HG02610 (cell line): ENCODE results near the gene CNNM3.
A peak's percentile ranks its signal among the peaks of the same experiment; 100 is the strongest.
"Not testable (repeated sequence)": the region's sequence is repeated elsewhere in the genome, so short reads cannot be mapped to it uniquely, and the experiment has no call there.

ENCODE experiments used
- ATAC-seq: cut with Tn5 transposase; IDR thresholded peaks from one replicate; pipeline ENCODE4 v1.9.1; 2021; ENCODE audit warnings: mild to moderate bottlenecking, moderate library complexity; ENCODE audit not compliant: unreplicated experiment

The CNNM3 gene

DNA sequence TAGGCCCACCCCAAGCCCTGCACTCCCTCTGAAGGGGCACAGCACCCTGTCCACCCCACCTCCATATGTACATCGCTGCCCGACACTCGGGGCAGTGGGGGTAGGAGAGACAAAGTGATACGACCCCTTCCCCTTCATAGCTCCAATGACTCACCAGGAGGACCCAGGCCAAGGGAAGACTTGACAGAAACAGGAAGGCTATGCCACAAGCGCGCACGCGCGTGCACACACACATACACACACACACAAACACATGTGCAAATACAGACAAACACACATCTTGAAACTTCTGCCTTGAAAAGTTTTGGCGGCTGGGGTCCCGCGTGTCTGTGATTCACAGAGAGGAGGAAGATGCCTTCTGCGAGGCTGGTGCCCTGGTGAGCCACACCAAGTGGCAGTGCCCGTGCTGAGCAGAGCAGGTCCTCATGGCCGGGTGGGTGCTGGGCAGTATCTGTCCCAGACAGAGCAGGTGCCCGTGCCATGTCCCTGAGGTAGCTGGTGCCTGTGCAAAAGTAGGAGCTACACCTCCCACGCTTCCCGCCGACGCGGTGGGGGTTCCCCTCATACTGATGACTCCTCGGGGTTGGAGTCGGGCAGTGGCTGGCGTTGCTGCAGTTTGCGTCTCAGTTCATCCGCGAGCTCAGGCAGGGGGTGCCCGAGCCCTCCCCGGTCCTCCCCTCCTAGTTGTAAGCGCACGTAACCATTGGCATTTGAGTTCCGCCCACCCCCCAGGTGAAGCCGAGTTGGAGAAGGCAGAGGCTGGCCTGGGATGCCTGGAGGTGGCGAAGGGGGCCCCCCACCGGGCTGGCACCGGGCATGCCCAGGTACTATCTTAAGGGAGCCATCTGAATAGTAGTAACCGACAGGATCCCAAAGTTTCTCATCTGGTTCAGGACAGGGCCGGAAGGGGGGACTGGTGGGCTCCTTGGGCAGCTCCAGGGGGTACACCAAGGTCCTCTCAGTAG, 44.3 kb downstream of the CNNM3 start:
- no peak for ATAC-seq

DNA sequence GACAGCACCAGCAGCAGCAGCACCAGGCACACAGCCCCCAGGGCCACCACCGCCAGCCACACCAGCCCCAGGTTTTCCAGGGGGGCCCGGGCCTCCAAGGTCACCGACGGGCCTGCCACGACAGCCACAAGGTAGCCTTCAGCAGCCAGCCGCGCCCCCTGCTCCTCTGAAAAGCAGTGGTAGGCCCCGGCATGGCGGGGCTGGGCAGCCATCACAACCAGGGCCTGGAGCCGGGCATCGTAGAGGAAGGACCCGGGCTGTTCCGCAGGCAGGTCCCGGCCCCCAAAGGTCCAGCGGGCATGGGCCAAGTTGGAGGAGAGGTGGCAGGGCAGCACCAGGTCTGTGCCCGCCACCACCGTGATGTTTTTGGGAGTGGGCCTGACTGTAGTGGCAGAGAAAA, 45.0 kb downstream of the CNNM3 start:
- no peak for ATAC-seq

DNA sequence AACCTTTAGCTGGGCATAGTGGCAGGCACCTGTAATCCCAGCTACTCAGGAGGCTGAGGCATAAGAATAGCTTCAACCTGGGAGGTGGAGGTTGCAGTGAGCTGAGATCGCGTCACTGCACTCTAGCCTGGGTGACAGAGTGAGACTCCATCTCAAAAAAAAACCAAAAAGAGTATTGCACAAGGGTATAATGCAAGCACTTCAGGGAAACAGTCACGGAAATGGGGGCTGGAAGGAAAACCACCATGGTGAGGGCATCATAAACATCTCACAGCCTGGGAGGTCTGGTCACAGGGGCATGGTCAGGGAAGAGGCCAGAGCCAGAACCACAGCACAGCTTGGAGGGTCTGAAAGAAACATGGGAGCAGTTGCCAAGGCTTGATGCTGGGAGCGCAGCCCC, 47.0 kb downstream of the CNNM3 start:
- ATAC-seq = not testable (repeated sequence)

DNA sequence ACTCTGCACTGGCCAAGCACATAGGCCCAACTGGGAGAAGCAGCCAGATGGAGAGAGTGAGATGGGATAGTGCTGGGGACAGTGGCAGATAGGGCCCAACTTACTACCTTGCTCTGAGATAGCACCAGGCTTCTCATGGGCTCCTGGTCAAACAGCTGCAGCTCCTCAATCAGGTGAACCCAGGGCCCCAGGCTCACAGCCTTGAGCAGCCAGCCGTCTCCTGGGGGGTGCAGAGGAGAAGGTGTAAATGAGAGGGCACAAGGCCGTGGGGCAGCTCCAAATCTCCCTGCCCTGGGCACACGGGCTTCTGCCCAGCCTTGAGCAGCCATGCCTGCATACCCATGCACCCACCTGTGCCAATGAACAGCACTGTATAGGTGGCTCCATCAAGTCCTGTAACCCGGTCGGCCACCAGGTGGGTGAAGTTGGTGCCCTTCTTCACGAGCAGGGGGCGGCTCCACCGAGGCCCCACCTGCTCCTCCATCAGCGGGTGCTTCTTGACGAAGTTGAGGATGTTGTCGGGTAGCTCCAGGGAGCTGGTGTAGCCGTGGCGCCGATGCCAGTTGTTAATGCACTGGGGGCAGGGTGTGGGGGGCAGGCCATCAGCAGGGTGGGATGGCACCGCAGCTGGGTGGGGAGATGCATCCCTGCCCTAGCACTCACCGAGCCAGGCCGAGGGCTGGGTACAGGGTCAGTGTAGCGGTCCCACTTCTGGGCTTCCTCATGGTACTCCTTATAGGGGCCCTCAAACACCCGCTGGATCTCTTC, 47.7 kb downstream of the CNNM3 start:
- ATAC-seq = no peak

DNA sequence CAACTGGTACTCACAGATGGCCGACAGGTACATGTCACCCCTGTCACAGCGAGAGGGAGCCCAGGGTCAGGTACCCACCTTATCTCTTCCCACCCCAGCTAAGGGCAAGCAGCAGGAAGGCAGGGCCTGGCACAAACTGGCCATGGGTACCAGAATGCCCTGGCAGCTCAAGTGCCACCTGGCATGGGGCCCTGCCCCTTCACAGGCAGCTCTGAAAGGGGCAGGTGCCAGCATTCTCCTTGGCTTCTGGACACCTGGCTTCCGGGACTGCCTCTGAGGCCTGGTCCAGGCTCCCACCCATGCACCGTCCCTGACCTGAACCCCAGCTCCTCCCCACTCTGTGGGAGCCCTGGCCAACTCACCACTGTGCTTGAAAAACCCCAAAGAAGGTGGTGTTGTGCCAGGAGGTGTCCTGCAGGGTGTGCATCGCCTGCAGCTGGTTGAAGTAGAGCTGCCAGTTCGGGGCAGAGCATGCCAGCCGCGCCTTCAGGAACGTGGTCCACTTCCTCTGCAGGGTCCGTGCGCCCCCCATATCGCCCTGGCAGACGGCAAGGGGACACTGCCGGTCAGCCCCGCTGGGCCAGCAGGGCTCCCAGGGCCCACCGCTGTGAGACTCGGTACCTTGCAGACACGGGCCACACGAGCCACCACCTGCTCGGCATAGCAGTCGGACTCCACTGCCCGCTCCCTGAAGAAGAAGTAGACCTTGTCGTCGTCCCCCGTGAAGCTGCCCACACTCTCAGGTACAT, 48.4 kb downstream of the CNNM3 start:
- ATAC-seq = no peak

DNA sequence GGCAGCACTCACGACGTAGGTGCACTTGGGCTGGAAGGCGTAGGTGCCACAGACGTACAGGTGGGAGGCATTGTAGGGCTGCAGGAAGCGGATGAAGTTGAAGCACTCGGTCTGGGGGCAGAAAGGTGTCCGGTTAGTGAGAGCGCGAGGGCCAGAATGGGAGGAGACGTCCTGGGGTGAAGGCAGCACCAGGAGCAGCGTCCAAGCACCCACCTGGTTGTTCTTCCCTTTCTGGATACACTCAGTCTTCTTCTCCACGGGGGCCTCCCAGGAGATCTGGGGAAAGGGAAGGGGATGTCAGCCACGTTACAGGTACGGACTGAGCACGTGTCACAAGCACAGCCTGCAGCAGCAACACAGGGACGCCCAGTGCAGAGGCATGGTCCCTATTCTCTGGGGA, 49.6 kb downstream of the CNNM3 start:
- no peak for ATAC-seq

DNA sequence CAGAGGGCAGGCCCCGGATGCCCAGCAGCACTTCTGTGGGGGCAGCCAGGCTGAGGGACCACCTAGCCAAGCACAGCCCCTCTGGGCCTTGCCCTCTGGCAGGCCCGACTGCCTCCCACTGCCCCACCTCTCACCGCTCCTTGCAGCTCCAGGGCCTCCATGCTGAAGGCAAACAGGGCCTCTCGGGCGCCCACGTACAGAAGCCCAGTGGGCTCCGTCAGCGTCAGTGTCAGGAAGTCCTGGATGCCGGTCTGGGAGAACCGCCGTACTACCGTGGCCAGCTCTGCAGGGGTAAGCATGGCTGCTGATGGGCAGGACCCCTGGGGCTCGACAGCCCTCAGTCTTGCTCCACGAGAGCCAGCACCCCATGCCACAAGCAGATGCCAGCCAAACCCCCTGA, 50.1 kb downstream of the CNNM3 start:
- no peak for ATAC-seq

DNA sequence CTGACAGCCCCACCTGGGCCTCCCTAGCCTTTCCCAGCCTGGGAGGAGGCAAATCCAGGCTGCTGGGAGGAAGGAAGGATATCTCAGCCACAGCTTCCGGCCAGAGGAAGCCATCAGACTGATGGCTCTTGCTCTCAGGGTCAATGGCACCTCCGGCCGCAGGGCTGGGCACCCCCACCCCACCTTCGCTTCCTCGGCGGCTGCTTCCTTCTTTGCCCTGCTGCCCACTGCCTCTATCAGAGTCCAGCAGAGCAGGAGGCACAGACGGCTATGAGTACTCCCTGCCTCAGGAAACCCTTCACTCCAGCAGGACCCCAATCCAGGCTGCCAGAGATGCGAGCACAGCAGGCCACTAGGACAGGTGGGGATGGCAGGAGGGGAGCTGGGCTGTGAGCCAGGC, 50.5 kb downstream of the CNNM3 start:
- ATAC-seq = no peak

DNA sequence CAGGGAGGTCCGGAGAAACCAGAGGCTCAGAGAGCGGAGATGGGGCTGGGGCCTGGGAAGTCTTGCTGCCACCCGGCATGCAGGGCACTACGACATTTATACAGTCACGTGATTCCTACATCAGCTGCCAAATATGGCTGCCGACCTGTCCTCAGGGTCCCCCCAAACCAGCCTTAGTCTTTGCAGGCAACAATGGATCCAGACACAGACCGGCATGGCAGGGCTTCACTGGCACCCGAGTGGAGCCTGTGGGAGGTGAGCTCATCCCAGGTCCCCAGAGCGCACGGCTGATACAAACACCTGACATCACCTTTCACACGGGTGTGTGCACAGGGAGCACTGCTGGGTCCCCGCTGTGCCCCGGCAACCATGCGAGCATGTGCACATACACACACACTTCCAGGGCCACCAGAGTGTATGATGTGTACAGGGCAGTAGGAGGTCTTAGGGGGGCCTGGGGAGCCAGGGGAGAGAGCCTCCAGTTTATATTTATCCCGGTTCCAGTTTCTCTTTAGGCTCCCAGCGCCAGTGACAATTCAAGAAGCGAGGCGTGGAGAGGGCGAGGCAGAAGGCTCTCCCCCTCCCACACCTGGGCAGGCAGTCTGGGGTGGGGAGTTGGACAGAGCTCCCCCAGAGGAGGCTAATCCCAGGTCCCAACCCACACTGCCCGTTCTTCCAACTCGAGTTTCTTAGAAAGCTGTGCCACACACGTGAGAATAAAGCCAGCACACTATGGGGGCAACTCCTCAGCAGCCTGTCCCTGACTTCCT, 51.1 kb downstream of the CNNM3 start:
- no peak for ATAC-seq

DNA sequence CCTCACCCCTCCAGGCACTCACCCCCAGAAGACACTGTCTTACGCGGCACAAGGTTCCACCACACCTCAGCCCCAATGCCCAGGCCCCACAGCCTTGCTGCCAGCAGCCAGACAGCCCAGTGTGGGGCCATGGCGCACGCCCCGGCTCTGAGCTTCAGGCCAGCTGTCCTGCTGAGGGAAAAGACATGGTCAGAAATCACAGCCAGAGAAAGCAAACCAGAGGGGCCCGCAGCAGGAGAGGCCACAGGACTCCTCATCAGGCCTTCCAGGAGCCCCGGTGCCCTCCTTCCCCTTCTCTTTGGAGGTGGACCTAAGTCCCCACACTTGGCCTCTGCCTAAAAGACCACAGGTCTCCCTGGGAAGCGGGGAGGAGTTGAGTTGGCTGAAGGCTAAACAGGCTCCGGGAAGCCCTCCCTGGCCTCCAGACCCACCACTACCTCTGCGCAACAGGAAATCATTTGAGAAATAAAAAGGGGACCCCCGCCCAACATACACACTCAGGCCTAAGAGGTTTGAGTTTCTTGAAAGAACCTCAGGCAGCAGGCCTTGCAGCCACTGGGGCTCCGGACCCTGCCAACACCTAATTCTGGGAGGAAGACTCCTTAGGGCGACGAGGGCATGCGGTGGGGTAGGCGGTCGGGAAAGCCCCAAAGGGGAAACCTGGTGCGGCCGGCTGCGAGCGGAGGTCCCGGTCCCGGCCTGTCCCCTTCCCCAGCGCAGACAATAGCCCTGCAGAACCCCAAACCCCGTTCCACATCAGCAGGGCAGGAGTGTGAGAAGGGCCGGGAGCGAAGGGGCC, 51.9 kb downstream of the CNNM3 start:
- peak; percentile 30 for ATAC-seq

DNA sequence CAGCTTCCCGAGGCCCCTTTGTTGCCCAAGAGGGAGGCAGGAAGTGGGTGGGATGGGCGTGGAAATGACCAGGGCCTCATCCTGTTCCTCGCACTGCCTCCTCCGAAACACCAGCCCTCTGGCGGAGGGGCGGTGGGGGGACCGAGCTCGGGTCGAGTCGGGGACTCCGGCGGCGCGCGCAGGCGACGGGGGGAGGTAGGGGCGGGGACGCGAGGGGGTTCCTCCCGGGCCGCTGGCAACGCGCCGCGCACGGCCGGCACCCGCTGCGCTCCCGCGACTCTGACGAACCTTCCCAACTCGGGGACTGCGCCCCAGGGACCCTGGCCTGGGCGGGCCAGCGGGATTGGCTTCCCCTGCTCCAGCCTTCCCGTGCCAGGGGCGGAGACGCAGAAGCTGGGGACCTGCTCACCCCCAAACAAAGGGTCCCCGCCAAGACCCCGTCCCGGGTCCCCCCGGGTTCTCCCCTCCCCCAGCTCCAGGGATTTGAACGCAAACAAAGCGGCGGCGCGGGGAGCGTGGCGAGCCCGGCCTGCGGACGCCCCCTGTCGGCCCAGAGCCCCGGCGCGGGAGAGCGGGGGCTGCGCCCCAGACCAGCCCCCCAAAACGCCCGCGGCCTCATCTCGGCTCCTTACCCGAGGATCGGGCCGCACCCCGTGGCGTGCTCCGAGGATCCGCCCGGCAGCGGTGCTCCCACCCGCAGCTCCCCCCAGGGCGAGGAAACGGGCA, 52.6 kb downstream of the CNNM3 start:
- ATAC-seq = peak; percentile 35

DNA sequence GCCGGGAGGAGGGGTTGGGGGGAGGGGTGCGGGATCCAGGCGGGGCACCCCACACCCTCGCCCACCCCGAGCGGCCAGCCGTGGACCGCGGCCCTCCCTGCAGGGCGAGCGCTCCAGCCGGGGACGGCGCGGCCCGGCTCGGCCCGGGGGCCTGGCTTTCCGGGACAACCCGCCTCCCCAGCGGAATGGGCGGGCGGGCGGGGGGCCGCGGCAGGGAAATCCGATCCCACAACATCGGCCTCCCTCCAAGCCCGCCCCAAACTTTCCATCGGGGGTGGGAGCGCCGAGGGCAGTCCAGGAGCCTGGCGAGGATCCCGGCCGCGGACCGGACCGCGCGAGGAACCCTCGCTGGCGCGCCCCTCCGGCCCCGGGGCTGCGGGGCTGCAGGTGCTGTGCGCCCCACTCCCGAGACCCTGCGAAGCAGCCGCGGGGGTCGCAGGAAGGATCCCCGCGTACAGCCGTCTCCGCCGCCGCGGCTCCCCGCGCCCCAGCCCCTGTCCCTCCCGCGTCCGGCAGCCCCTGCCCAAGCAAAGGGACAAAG, 53.3 kb downstream of the CNNM3 start:
- ATAC-seq = no peak

DNA sequence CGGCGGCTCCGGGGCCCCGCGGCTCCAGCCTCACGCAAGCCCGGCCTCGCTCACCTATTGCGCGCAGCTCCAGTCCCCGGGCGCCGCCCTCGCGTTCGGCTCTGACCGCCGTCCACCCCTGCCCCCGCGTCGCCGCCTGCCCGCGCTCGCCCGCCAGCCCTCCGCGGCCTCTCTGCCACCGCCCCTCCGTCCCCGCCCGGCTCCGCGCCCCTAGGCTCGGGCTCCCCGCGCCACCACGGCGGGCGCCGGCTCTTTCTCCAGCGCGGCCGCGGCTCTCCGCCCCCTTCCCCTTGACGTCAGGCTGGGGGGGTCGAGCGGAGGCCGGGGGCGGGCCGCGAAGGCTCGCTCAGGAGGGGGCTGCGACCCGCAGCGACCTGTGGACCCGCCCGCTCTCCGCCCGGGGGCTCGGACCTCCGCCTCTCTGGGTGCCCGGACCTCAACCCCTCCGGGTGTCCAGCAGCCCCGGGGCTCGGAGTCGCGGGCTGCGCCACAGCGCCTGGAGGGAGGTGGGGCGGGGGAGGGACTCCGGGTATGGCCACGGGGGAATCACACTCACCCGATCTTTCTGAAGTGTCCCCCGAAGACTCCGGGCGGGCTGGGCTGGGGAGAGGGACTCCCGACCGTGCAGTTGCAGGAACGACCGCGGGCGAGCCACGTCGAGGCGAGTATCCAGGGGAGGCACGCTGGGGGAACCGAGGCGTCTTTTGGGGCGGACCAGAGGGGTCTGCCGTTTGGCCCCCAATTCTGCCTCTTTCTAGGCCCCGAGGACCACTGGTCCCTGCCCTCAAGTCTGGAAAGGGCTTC, 54.0 kb downstream of the CNNM3 start, which contains the start of gene SEMA4C:
TSS of gene SEMA4C (minus strand) at position 259 of the 804 bp plus-strand sequence. CDS start 2,194 bp downstream, outside the sequence.
- no peak for ATAC-seq

DNA sequence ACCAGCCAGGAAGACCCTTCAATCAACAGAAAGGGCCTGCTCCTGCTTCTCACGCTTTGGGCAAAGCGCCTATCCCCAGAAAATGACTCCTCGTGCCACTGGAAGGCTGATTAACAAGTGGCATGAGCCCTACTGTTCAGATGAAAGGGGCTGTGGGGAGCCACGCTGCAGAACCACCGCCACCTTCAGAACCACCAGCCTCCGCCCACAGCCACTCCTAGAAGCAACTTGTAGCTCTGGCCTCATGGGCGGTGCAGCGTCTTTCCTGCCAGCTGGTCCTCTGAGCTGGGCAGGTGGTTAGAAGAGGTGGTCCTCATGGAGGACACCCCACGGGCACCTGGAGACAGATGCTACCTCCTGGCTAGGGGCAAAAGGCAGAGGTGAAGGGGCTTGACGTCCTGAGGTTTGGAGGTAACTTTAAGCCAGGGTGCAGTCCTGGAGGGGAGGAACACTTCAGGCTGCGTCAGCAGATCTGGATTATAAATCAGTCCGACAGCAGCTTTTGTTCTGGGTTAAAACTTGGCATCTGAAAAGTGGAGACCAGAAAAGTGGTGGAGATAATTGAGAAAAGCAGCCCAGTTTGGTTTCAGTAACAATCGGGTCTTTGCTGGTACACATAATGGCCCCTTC, 54.7 kb downstream of the CNNM3 start:
- ATAC-seq = no peak

DNA sequence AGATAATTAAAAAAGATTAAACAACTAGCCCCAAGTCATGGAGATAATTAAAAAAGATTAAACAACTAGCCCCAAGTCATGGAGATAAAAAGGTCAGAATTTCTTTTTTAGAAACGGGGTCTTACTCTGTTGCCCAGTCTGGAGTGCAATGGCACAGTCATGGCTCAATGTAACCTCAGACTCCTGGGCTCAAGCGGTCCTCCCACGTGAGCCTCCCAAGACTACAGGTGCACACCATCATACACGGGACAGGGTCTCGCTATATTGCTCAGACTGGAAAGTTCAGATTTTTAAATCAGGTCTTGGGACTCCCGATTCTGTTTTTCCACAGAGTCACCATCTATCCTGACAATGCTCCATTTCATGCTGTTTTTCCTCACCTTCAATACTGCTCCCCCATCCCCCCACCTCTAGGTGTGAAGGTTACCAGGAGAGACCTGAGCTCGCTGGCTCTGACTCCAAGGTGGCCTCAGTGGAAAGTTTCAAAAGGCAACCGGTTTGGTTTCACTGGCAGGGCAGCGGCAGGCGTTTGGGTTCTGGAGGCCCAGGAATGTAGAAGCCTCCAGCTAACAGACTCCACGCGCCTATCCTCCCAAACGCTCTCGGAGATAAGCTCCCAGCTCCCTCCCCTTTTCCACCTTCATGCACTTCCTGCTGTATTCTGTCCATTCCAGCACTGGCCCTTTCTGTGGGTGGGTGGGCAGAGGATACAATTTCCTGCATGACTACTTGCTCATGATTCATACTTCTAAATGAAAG, 56.7 kb downstream of the CNNM3 start:
- ATAC-seq = no peak

DNA sequence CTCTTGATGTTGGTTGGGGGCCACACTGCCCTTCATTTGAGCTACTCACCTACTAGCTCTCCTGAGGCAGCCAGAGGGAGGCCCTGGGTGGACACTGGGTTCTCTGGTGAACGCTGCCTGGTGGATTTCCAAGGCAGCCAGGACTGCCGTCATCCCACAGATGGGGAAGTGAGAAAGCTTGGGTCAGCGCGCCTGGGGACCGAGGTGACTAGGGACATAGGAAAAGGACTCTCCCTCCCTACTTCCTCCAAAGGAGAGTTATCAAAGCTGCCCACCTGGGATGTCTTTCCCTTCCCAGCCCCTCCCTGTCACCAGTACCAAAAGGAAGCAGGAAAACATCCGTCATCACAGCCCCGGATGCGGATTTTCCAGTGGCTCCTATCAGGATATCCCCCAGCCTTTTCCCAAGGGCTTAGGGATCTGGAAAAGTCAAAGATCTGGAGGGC, 57.6 kb downstream of the CNNM3 start:
- ATAC-seq = no peak
